Dermis microvascular lymphatic vessel endothelial cell (primary cell): ENCODE measurements around the gene CEBPZOS. TPM values are rescaled to one million over a fixed set of nuclear protein-coding genes. Genes with fewer than 3 reads are reported as not detected.

Experiments
- DNase-seq, 2 donors: peaks; one replicate each; pipeline versions ENCODE4 v3.0.0 to v3.0.0-alpha.2; 2010; ENCODE audit warnings: low read depth in 2 of 2
- total RNA-seq: library from RNA; depleted of rRNA; stranded (reverse); fragments of >200 nt; gene quantifications from 2 replicates; pipeline ENCODE4 v1.2.1, GENCODE V29; 2014

CEBPZOS gene
- total RNA-seq, 1 donor from 2014 or later, result 11.0 TPM

GRCh38 chr2:37231241-37232130 lies 35.2 kb downstream of the CEBPZOS start, which contains the start of the genes CEBPZ and NDUFAF7:
TSS of gene CEBPZ (minus strand) at chr2:37231596. CDS start at chr2:37231567, 29 bp downstream.
TSS of gene NDUFAF7 (plus strand) at chr2:37231658. CDS start at chr2:37231706, 48 bp downstream.
- DNase-seq, result peak; percentile 89 to 96

GRCh38 chr2:37232131-37232933 lies 36.0 kb downstream of the CEBPZOS start:
- DNase-seq, result no peak

GRCh38 chr2:37243435-37243834 lies 47.1 kb downstream of the CEBPZOS start:
- DNase-seq, result peak in 1 of 2 donors; percentile 58

GRCh38 chr2:37244017-37244416 lies 47.7 kb downstream of the CEBPZOS start:
- DNase-seq, result peak in 1 of 2 donors; percentile 23

- no peak for DNase-seq
Measured at GRCh38 chr2:37244755-37245154, 48.5 kb downstream of the CEBPZOS start.

GRCh38 chr2:37246205-37246604 lies 49.9 kb downstream of the CEBPZOS start:
- DNase-seq, result no peak

- no peak for DNase-seq
Measured at GRCh38 chr2:37250869-37251740, 54.8 kb downstream of the CEBPZOS start.

Other genes starting within 250 kb of the CEBPZOS start
- gene STRN, start 230.0 kb upstream of the CEBPZOS start, total RNA-seq, result 15.0 and 19.0 TPM in 2 replicates
- gene HEATR5B, start 112.1 kb upstream of the CEBPZOS start, total RNA-seq, result 26.4 and 28.6 TPM in 2 replicates
- gene GPATCH11, start 112.0 kb upstream of the CEBPZOS start, total RNA-seq, result 4.9 TPM in 2 replicates
- 17.2 and 20.4 TPM in 2 replicates for gene EIF2AK2, start 39.5 kb upstream of the CEBPZOS start, total RNA-seq
- not detected in 2 replicates for gene SULT6B1, start 7.8 kb upstream of the CEBPZOS start, total RNA-seq
- gene CEBPZ, start 35.1 kb downstream of the CEBPZOS start, total RNA-seq, result 28.8 and 31.5 TPM in 2 replicates
- gene NDUFAF7, start 35.2 kb downstream of the CEBPZOS start, total RNA-seq, result 9.2 and 10.1 TPM in 2 replicates
- gene PRKD3, start 128.3 kb downstream of the CEBPZOS start, total RNA-seq, result 47.8 and 55.9 TPM in 2 replicates
- 3.9 and 4.2 TPM in 2 replicates for gene QPCT, start 148.1 kb downstream of the CEBPZOS start, total RNA-seq